ENCODE results near the gene ATP1A3.

Gene ATP1A3

DNA sequence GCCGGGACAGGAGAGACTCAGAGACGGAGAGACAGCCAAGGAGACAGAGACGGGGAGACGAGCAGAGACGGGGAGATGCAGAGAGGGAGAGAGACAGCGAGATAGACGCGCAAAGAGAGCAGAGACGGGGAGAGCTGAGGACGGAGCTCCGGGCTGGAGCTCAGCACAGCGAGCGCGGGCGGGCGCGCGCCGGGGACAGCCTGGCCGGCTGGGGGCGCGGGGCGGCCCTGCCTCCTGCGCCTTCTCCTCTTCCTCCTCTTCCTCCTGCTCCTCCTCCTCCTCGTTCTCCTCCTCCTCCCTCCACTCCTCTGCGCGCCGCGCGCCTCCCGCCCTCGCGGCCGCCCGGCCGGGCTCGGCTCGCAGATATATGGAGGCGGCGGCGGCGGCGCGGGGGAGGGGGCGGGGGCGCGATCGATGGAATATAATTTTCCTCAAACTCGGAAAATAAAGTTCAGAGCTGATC, 65.8 kb downstream of the ATP1A3 start, which contains the start of gene ERFL:
Gene ERFL, minus strand, starts transcription at position 229 of the 463 bp plus-strand sequence. CDS start 15,530 bp downstream, outside the sequence.
- DNase-seq (ENCODE audit: low read depth) = no peak
- TF ChIP-seq, protein P1, sequence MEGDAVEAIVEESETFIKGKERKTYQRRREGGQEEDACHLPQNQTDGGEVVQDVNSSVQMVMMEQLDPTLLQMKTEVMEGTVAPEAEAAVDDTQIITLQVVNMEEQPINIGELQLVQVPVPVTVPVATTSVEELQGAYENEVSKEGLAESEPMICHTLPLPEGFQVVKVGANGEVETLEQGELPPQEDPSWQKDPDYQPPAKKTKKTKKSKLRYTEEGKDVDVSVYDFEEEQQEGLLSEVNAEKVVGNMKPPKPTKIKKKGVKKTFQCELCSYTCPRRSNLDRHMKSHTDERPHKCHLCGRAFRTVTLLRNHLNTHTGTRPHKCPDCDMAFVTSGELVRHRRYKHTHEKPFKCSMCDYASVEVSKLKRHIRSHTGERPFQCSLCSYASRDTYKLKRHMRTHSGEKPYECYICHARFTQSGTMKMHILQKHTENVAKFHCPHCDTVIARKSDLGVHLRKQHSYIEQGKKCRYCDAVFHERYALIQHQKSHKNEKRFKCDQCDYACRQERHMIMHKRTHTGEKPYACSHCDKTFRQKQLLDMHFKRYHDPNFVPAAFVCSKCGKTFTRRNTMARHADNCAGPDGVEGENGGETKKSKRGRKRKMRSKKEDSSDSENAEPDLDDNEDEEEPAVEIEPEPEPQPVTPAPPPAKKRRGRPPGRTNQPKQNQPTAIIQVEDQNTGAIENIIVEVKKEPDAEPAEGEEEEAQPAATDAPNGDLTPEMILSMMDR (conservative IDR thresholded peaks at IDR 0.05; ENCODE audit: low read depth, low read length) = no peak
- H3K4me3 ChIP-seq (ENCODE audit: low read length) = peak within 1 kb of the TSS; percentile 28

DNA sequence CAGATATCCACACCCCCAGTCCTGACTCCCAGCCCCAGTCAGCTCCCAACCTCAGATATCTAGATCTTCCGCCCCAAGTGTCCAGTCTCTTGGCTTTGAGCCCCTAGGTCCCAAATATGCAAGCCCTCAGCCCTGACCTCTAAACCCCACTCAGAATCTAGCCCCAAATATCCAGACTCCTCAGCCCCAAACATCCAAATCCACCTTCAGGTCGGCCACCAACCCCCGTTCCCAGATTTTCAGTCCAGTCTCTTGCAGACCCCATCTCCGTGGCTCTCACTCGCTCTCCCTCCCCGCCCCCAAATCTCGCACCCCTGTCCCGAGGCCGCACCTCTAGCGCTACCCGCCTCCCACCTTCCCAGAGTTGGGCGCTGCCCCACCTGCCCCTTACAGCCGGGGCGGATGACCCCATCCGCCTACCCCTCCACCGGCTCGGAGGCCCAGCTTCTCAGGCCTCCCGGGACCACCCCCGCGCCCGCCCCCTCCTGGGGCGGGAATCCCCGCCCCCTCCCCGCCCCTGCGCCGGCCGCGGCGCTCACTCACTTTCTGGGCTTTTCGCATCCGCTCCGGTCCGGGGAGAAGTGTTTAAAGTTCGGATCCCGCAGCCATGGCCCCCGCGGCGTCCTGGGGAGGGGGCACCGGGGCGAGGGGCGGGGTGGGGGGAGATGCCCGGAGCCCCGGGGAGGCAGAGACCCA, 66.4 kb downstream of the ATP1A3 start:
- peak overlapping the region; percentile 28 for H3K4me3 ChIP-seq (ENCODE audit: low read length)
- DNase-seq (ENCODE audit: low read depth) = no peak

DNA sequence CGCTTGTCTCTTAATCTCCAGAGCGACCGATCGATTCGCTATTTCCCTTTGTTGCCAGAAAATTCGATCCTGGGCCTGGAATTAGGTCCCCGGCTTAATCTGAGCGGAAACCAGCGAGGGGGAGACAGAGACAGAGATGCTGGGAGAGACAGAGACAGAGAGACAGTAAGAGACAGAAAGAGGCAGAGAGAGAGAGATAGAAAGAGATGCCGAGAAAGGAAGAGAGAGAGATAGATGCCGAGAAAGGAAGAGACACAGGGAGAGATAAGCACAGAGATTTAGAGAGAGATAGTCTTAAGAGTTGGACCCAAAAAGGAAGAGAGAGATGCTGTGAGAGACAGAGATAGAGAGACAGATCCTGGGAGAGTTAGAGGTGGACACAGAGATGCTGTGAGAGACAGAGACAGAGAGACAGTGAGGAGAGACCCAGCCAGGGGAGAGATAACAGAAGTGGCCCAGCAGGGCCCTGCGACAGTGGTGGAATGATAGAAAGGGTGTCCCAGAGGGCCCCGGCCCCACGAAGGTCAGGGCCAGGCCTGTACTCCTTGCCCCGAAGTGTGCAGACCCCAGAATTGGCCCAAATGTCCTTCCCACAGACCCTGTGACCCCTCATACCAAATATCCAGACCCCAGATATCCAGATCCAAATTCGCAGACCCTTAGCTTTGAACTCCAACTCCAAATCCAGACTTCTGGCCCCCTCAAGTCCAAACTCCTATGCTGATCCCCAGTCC, 67.1 kb downstream of the ATP1A3 start:
- TF ChIP-seq, protein P1 (conservative IDR thresholded peaks at IDR 0.05; ENCODE audit: low read depth, low read length) = no peak
- no peak overlapping the region for H3K4me3 ChIP-seq (ENCODE audit: low read length)
- DNase-seq (ENCODE audit: low read depth) = no peak

More for the DNA sequence above, 66.4 kb downstream of the ATP1A3 start:
- TF ChIP-seq, protein P1 (conservative IDR thresholded peaks at IDR 0.05; ENCODE audit: low read depth, low read length) = no peak

- no peak for DNase-seq (ENCODE audit: low read depth)
- H3K4me3 ChIP-seq (ENCODE audit: low read length) = no peak overlapping the region
- TF ChIP-seq, protein P1 (conservative IDR thresholded peaks at IDR 0.05; ENCODE audit: low read depth, low read length) = no peak
Observed at GRCh38 chr19:41926028-41926762, 67.8 kb downstream of the ATP1A3 start.

DNA sequence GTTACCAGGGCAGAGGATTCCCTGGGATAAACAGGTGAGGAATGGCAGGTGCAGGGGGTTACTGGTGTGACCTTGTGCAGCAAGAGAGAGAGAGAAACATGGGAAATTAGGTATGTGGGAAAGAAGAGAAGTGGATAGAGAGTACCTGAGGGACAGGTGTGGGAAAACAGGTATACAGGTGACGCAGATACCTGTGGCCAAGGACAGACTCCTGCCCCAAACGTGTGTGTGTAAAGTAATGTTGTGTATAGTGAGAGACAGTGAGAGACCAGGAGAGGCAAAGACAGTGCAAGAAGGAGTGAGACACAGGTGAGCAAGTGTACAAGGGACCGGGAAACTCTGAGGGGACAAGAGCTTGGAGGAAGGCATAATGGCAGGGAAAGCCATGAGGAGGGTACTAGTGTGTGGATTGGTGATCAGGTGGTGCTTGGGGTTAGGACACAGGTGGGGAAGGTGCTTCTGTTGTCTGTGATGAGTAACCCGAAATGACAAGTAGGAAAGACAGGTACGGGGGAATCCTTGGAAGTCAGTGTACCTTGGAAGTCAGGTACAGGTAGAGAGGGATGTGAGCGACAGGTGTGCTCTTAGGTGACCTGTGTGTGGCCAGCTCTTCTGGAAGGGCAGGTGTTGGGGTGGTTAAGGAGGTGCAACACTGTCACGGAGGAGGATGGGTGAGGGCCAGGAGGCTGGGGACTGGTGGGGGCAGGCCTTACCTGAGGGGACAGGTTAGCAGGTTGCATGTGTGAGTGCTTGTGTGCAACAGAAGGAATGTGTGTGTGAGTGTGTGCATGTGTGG, 68.6 kb downstream of the ATP1A3 start:
- no peak overlapping the region for H3K4me3 ChIP-seq (ENCODE audit: low read length)
- TF ChIP-seq, protein P1 (conservative IDR thresholded peaks at IDR 0.05; ENCODE audit: low read depth, low read length) = no peak
- no peak for DNase-seq (ENCODE audit: low read depth)
